Mesendoderm (in vitro differentiated cells): ENCODE results near the gene SPAG17.
"Not testable (repeated sequence)": the region's sequence is repeated elsewhere in the genome, so short reads cannot be mapped to it uniquely, and the experiment has no call there.

Experiments used
- DNase-seq: peaks from one replicate; pipeline ENCODE4 v3.0.0; 2013
- H2AK5ac ChIP-seq: 2 replicates; pipeline ENCODE4 v1.6.1; 2013; ENCODE audit warnings: low read length, inconsistent platforms
- H2BK120ac ChIP-seq: 2 replicates; pipeline ENCODE4 v1.6.1; 2013; ENCODE audit warnings: low read depth, mild to moderate bottlenecking, low read length, moderate library complexity, mixed read lengths
- H2BK15ac ChIP-seq: replicated peaks from 2 replicates; pipeline ENCODE4 v1.6.1; 2013; ENCODE audit warnings: low read depth, mild to moderate bottlenecking, moderate library complexity
- H2BK5ac ChIP-seq: 2 replicates; pipeline ENCODE4 v1.6.1; 2013; ENCODE audit warnings: low read length, inconsistent platforms
- H3K18ac ChIP-seq: 2 replicates; pipeline ENCODE4 v1.6.1; 2013; ENCODE audit warnings: mild to moderate bottlenecking, low read length, mixed read lengths
- H3K23ac ChIP-seq: one replicate; pipeline ENCODE4 v1.6.1; 2013; ENCODE audit warnings: low read length
- H3K27ac ChIP-seq: 2 replicates; pipeline ENCODE4 v1.5.1; 2013; ENCODE audit warnings: low read depth, mild to moderate bottlenecking, inconsistent platforms, low read length, moderate library complexity
- H3K27me3 ChIP-seq: 2 replicates; pipeline ENCODE4 v1.6.1; 2013; ENCODE audit warnings: low read length, control low read depth, mild to moderate bottlenecking, inconsistent platforms; ENCODE audit not compliant: insufficient read depth, poor library complexity
- H3K36me3 ChIP-seq: 2 replicates; pipeline ENCODE4 v1.6.1; 2013; ENCODE audit warnings: low read length, inconsistent platforms; ENCODE audit not compliant: control insufficient read depth, insufficient read depth
- H3K4ac ChIP-seq: one replicate; pipeline ENCODE4 v1.6.1; 2013; ENCODE audit warnings: low read depth, mild to moderate bottlenecking, low read length, moderate library complexity
- H3K4me1 ChIP-seq: 2 replicates; pipeline ENCODE4 v1.6.1; 2013; ENCODE audit warnings: low read depth, low read length, inconsistent platforms; ENCODE audit not compliant: control insufficient read depth
- H3K4me2 ChIP-seq: 2 replicates; pipeline ENCODE4 v1.6.1; 2013; ENCODE audit warnings: low read length
- H3K4me3 ChIP-seq: 2 replicates; pipeline ENCODE4 v1.5.1; 2013; ENCODE audit warnings: mild to moderate bottlenecking, low read length
- H3K56ac ChIP-seq: one replicate; pipeline ENCODE4 v1.6.1; 2013; ENCODE audit warnings: low read length
- H3K79me1 ChIP-seq: 2 replicates; pipeline ENCODE4 v1.6.1; 2013; ENCODE audit warnings: low read length, inconsistent platforms
- H3K79me2 ChIP-seq: 2 replicates; pipeline ENCODE4 v1.6.1; 2013; ENCODE audit warnings: mild to moderate bottlenecking, low read length; ENCODE audit not compliant: control insufficient read depth, insufficient read depth
- H3K9ac ChIP-seq: 2 replicates; pipeline ENCODE4 v1.6.1; 2013; ENCODE audit warnings: low read length, inconsistent platforms
- H4K5ac ChIP-seq: one replicate; pipeline ENCODE4 v1.6.1; 2013; ENCODE audit warnings: low read length
- H4K8ac ChIP-seq: one replicate; pipeline ENCODE4 v1.6.1; 2013; ENCODE audit warnings: low read depth, mild to moderate bottlenecking, control low read depth, low read length, moderate library complexity
- WGBS: extraction: QIAGEN DNeasy Blood & Tissue Kit; methylation state at CpG from one replicate; pipeline ENCODE4 v1.1.7; 2013; ENCODE audit warnings: low lambda C conversion rate, missing lambda C conversion rate; ENCODE audit not compliant: insufficient coverage; ENCODE audit errors: extremely low coverage; 5-methylcytosine and 5-hydroxymethylcytosine counted together

The SPAG17 gene

DNA sequence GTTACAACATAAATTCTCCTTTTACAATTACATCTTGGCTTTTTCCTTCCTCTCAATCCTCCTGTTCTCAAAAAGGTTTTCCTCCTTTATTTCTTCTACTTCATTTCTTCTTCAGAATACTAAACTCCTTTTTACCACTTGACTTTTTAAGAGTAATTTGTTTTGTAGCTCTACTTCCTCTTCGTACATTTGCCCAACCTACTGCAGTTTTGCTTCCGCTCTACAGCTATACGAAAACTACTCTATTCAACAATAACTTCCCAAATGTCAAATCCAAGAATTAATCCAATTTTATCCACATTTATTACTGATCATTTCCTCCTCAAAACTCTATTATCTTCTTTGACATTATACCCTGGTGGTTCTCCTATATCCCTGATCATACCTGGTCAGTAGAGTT is 259.0 kb downstream of the SPAG17 start:
- no peak overlapping the region for H2BK120ac ChIP-seq
- H3K79me1 ChIP-seq = peaks cover 13% of the 10 kb centered on the region
- H3K79me2 ChIP-seq = peaks cover 19% of the 10 kb centered on the region
- no peak overlapping the region for H3K56ac ChIP-seq
- no peaks in the 10 kb centered on the region for H3K36me3 ChIP-seq
- H3K4me2 ChIP-seq = no peak overlapping the region
- no peak overlapping the region for H2BK5ac ChIP-seq
- H3K18ac ChIP-seq = no peak overlapping the region
- H3K27me3 ChIP-seq = no peaks in the 10 kb centered on the region
- no peak overlapping the region for H2AK5ac ChIP-seq
- no peak overlapping the region for H4K5ac ChIP-seq
- no peak overlapping the region for H3K27ac ChIP-seq
- WGBS = 100% methylated on average over 2 of the region's 3 CpGs
- DNase-seq = no peak
- no peak overlapping the region for H3K9ac ChIP-seq
- H2BK15ac ChIP-seq = no peak overlapping the region
- no peak overlapping the region for H3K4me3 ChIP-seq
- H3K4ac ChIP-seq = no peak overlapping the region
- no peak overlapping the region for H4K8ac ChIP-seq
- H3K23ac ChIP-seq = no peak overlapping the region
- peaks cover 2% of the 10 kb centered on the region for H3K4me1 ChIP-seq

DNA sequence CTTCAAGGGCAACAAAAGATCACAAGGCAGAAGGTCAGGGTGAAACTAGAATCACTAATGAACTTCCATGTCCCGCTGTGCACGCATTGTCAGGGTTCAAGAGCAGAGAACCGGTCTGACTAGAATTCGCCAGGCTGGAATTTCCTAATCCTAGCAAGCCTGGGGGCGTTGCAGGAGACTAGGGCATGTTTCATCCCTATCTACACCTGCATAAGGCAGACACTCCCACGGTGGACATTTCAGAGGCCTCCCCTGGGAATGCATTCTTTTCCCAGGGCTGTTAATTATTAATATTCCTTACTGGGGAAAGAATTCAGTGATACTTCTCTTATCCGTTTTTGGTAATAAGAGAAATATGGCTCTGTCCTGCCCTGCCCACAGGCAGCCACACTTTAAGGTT is 262.3 kb downstream of the SPAG17 start:
- H3K4me2 ChIP-seq, H3K79me1 ChIP-seq, H3K4ac ChIP-seq, H2BK120ac ChIP-seq, H3K4me3 ChIP-seq, H3K27me3 ChIP-seq, H3K23ac ChIP-seq, H2BK15ac ChIP-seq, H4K5ac ChIP-seq, H4K8ac ChIP-seq, H3K9ac ChIP-seq, H3K36me3 ChIP-seq, DNase-seq, H2BK5ac ChIP-seq, H3K27ac ChIP-seq, H3K56ac ChIP-seq, H3K18ac ChIP-seq, H2AK5ac ChIP-seq, H3K79me2 ChIP-seq, H3K4me1 ChIP-seq: not testable (repeated sequence)
- WGBS = no CpG with 5 or more reads among the region's 7 CpGs

DNA sequence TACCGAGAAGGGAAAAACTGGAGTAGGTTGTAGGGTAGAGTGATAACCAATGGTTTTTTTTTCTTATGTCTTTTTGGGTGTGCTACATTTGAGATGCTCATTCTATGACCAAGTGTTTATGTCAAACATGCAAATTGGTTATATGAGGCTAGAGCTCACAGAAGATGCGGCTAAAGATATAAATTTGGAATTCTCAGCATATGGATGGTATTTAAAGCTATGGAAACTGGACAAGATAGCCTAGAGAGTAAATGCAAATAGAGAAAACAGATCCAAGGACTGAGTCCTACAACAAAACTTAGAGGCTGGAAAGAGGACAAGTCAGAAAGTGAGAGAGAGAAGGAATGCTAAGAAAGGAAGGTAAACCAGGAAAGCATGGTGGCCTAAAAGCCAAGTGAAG is 263.0 kb downstream of the SPAG17 start:
- no peak overlapping the region for H3K23ac ChIP-seq
- no peaks in the 10 kb centered on the region for H3K36me3 ChIP-seq
- no peak overlapping the region for H3K56ac ChIP-seq
- no peak for DNase-seq
- no peak overlapping the region for H3K4me2 ChIP-seq
- no CpG with 5 or more reads among the region's 2 CpGs for WGBS
- no peak overlapping the region for H3K4me3 ChIP-seq
- no peak overlapping the region for H2BK15ac ChIP-seq
- no peaks in the 10 kb centered on the region for H3K4me1 ChIP-seq
- H3K18ac ChIP-seq = no peak overlapping the region
- H3K79me2 ChIP-seq = peaks cover 1% of the 10 kb centered on the region
- H4K5ac ChIP-seq = no peak overlapping the region
- H4K8ac ChIP-seq = no peak overlapping the region
- H3K9ac ChIP-seq = no peak overlapping the region
- H2BK5ac ChIP-seq = no peak overlapping the region
- no peak overlapping the region for H2AK5ac ChIP-seq
- no peak overlapping the region for H2BK120ac ChIP-seq
- no peaks in the 10 kb centered on the region for H3K27me3 ChIP-seq
- H3K4ac ChIP-seq = no peak overlapping the region
- no peak overlapping the region for H3K27ac ChIP-seq
- peaks cover 8% of the 10 kb centered on the region for H3K79me1 ChIP-seq

DNA sequence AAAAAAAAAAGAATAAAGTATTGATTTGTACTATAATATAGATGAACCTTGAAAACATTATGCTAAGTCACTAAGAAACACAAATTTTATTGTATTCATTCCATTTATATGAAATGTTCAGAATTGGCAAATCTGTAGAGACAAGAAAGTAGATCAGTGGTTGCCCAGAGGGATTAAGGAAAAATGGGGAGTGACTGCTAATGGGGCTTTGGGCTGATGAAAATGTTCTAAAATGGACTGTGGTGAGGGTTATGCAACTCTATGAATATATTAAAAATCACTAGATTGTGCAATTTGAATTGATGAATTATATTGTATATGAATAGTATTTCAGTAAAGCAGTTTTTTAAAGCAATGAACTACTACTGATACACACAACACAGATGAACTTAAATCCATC is 265.7 kb downstream of the SPAG17 start:
- Histone ChIP-seq H3K4me1 (no peaks in the 10 kb centered on the region), H3K27ac (no peak overlapping the region), H2BK120ac (no peak overlapping the region), H3K79me2 (peaks cover 1% of the 10 kb centered on the region), H3K4me3 (no peak overlapping the region), H3K79me1 (peaks cover 7% of the 10 kb centered on the region), H2AK5ac (no peak overlapping the region), H3K56ac (no peak overlapping the region), H2BK15ac (no peak overlapping the region), H4K5ac (no peak overlapping the region), H2BK5ac (no peak overlapping the region), H4K8ac (no peak overlapping the region), H3K4ac (no peak overlapping the region), H3K9ac (no peak overlapping the region), H3K27me3 (no peaks in the 10 kb centered on the region), H3K4me2 (no peak overlapping the region), H3K23ac (no peak overlapping the region), H3K18ac (no peak overlapping the region), H3K36me3 (peaks cover 2% of the 10 kb centered on the region)
- no peak for DNase-seq

DNA sequence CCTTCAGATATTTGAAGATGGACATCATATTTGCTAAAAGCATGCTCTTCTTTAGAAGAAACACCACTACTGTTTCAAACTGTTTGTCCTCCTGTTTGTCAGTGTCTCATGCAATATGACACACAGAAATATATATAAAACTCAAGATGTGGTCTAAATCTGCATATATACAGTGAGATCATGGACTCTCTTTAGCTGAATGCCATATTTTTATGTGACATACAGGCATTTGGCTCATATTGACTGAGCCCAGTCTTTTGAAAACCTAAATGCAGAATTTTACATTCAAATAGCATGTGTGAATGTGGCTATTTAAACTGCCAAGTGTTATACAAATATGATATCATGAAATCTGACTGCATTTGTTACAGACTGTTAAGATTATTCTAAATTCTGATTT is 274.0 kb downstream of the SPAG17 start:
- Histone ChIP-seq H3K4ac (no peak overlapping the region), H2BK5ac (no peak overlapping the region), H3K36me3 (no peaks in the 10 kb centered on the region), H3K79me1 (no peaks in the 10 kb centered on the region), H2BK15ac (no peak overlapping the region), H3K27me3 (no peaks in the 10 kb centered on the region), H3K4me1 (no peaks in the 10 kb centered on the region), H3K9ac (no peak overlapping the region), H2BK120ac (no peak overlapping the region), H4K5ac (no peak overlapping the region), H3K4me2 (no peak overlapping the region), H3K23ac (no peak overlapping the region), H3K27ac (no peak overlapping the region), H3K4me3 (no peak overlapping the region), H4K8ac (no peak overlapping the region), H2AK5ac (no peak overlapping the region), H3K79me2 (no peaks in the 10 kb centered on the region), H3K56ac (no peak overlapping the region), H3K18ac (no peak overlapping the region)
- DNase-seq = no peak

DNA sequence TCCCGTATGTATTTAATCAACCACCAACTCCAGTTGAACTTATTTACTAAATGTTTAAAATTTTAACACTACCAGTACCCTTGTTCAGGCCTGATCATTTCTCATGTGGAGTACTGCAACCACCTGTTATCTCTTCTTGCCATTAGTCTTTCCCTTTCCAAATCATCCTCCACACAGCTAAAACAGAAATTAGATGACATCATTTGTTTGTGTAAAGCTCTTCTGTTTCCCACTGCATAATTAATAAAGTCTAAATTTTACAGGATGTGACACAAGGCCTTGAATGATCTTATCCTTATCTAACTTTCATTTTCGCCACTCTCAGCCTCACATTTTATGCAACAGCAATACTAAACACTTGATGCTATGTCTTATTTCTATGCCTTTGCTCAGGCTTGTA is 280.0 kb downstream of the SPAG17 start:
- no peak overlapping the region for H3K18ac ChIP-seq
- H2BK5ac ChIP-seq = no peak overlapping the region
- no peak overlapping the region for H3K23ac ChIP-seq
- WGBS = no CpG with 5 or more reads among the region's 2 CpGs
- no peaks in the 10 kb centered on the region for H3K79me1 ChIP-seq
- no peak overlapping the region for H2BK15ac ChIP-seq
- no peak overlapping the region for H3K4ac ChIP-seq
- DNase-seq = no peak
- no peaks in the 10 kb centered on the region for H3K27me3 ChIP-seq
- no peak overlapping the region for H3K4me2 ChIP-seq
- no peak overlapping the region for H2BK120ac ChIP-seq
- no peaks in the 10 kb centered on the region for H3K4me1 ChIP-seq
- H4K8ac ChIP-seq = no peak overlapping the region
- no peak overlapping the region for H2AK5ac ChIP-seq
- H3K9ac ChIP-seq = no peak overlapping the region
- no peak overlapping the region for H3K27ac ChIP-seq
- no peaks in the 10 kb centered on the region for H3K79me2 ChIP-seq
- H3K36me3 ChIP-seq = no peaks in the 10 kb centered on the region
- H3K56ac ChIP-seq = no peak overlapping the region
- no peak overlapping the region for H4K5ac ChIP-seq
- H3K4me3 ChIP-seq = no peak overlapping the region
